Astrocyte of the cerebellum (primary cell): Measurements from ENCODE around the gene NXNL2.

ENCODE experiments used
- DNase-seq: peaks from one replicate; pipeline ENCODE4 v3.0.0-alpha.2; 2011; ENCODE audit warnings: low read depth
- H3K4me3 ChIP-seq: 2 replicates; pipeline ENCODE4 v1.5.1; 2011; ENCODE audit warnings: mild to moderate bottlenecking, low read depth, low read length, moderate library complexity
- in situ Hi-C: cut with HindIII; loops from 2 replicates; pipeline ENCODE4 v1.10.0; 2017; ENCODE audit warnings: low sequenced_read_pairs
- TF ChIP-seq, protein P1 (sequence below): IDR thresholded peaks from 2 replicates; pipeline ENCODE4 v1.5.1; 2012; ENCODE audit warnings: low read length, low read depth, moderate library complexity, mild to moderate bottlenecking; ENCODE audit errors: missing control alignments

Gene NXNL2

DNA sequence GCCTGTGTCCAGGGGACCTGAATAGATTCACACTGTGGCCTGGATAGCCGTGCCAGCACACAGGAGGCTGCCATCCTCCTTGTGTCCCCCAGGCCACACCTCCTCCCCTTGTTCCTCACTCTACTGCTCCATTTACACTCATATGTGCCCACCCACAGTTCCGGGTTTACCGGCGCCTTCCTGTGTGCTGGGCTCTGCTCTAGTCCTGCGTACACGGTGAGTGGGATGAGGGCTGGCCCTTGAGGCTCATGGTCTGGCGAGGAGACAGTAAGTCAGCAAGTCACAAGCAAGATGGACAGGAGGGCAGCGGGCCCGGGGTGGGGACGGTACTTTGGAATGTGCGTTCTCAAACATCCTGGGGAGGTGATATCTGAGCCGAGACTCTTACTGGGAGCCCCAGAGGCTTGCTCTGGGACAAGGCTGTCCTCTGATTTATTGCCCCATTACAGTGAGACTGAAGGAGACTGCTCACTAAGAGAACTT lies 32.4 kb upstream of the NXNL2 start:
- H3K4me3 ChIP-seq: no peak overlapping the region
- TF ChIP-seq, protein P1, sequence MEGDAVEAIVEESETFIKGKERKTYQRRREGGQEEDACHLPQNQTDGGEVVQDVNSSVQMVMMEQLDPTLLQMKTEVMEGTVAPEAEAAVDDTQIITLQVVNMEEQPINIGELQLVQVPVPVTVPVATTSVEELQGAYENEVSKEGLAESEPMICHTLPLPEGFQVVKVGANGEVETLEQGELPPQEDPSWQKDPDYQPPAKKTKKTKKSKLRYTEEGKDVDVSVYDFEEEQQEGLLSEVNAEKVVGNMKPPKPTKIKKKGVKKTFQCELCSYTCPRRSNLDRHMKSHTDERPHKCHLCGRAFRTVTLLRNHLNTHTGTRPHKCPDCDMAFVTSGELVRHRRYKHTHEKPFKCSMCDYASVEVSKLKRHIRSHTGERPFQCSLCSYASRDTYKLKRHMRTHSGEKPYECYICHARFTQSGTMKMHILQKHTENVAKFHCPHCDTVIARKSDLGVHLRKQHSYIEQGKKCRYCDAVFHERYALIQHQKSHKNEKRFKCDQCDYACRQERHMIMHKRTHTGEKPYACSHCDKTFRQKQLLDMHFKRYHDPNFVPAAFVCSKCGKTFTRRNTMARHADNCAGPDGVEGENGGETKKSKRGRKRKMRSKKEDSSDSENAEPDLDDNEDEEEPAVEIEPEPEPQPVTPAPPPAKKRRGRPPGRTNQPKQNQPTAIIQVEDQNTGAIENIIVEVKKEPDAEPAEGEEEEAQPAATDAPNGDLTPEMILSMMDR: no peak
- DNase-seq: no peak
- in situ Hi-C loops: no loop called here

DNA sequence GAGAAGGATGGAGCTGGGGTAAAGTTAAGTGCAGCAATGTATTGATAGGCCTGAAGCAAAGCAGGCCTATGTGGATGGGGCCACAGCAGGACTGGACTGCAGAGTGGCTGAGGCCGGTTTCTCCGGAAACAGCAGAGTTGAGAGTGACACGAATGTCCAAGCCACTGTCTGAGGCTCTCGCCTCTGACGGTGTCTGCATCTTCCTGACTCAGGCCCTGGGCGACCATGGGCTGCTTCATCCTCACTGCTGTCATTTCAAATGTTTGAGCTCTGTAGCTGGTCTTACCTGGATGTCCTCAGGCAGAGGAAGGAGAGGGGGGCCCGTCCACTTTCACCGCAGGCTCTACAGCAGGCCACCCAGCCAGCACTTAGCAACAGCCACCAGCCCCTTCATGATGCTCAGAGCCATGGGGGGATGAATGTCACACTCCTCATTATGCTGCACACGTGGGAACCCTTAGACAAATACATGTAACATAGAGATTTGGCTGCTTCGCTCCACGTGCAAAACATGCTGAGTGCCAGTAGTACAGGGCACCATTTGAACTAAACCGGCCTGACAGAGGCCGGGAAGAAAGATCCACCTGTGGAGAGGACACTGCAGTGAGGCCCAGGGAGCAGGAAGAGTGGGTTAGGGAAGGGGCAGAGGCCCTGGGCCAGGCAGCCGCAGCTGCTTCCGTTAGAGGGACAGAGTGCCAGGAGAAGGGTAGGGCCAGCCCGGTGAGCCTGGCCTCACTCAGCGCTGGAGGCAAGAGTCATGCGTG lies 31.7 kb upstream of the NXNL2 start:
- no peak overlapping the region for H3K4me3 ChIP-seq
- no peak for DNase-seq
- TF ChIP-seq, protein P1: no peak
- in situ Hi-C loops: no loop called here

DNA sequence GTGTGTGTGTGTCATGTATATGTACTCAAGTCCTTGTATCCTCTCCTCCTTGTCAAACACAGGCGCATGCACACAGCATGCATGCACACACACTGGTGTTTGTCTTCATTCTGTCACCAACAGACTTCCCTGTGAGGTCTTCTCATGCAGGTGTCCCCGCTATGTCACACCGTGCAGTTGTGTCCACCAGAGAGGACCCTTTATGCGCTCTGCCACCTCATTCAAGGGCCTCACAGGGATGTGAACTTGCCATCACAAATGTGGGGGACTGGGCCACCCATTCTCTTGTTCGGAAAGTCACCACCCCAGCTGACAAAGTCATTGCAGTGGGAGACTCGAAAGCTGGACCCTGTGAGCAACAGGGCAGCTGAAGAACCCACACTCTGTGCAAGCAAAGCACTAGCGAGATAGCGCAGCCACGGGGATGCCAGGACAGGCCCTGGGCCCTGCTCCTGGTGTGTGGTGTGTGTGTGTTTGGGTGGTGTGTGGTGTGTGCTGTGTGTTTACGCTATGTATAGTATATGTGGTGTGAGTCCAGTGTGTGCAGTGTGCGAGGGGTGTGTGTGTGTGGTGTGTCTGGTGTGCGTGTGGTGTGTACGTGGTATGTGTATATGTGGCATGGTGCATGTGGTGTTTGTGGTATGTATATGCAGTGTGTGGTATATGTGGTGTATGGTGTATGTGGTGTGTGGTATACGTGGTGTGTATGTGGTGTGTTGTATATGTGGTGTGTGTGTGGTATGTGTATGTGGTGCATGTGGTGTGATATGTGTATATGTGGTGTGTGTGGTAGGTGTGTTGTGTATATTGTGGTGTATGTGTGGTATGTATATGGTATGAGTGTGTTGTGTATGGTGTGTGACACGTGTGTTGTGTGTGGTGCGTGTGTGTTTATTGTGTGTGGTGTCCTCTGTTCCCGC lies 30.9 kb upstream of the NXNL2 start:
- no peak for DNase-seq
- TF ChIP-seq, protein P1: no peak
- H3K4me3 ChIP-seq: no peak overlapping the region
- in situ Hi-C loops: no loop called here

DNA sequence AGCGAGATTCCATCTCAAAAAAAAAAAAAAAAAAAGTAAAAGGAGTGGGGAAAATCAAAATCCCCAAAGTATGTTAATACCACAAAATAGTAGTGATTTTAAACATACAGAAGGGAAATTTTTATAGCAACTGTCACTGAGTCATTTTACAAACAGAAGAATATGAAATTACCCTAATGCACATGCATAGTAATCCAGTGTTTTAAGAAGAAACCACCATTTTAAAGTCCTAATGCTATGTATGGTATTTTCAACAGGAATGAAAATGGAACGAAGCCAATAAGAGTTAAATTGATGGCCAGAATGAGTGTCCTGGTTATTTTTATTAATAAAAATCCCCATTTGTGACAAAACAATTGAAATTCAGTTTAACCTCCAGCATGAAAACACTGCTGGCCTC lies 26.7 kb upstream of the NXNL2 start:
- no peak for DNase-seq
- no peak overlapping the region for H3K4me3 ChIP-seq
- in situ Hi-C loops: no loop called here
- TF ChIP-seq, protein P1: no peak

DNA sequence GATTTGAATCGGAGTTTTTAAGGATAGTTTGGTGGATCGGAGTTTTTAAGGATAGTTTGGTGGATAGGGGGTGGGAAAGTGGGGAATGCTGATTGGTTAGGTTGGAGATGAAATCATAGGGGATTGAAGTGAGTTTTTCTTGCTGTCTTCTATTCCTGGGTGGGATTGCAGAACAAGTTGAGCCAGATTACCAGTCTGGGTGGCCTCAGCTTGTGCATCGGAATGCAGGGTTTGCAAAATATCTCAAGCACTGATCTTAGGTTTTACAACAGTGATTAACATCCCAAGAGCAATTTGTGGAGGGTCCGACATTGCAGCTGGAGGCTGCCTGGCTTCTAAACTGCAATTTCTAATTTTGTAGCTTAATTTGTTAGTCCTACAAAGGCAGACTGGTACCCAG lies 23.1 kb upstream of the NXNL2 start:
- no peak overlapping the region for H3K4me3 ChIP-seq
- in situ Hi-C loops: no loop called here
- no peak for DNase-seq
- TF ChIP-seq, protein P1: no peak

DNA sequence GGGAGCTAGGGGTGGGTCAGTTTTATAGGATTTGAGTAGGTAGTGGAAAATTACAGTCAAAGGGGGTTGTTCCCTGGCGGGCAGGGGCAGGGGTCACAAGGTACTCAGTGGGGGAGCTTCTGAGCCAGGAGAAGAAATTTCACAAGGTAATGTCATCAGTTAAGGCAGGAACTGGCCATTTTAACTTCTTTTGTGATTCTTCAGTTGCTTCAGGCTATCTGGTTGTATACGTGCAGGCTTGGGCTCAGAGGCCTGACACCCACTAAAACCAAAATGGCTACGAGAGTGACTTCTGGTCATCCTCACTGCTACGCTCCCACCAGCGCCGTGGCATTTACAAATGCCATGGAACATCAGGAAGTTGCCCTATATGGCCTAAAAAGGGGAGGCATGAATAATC lies 20.7 kb upstream of the NXNL2 start:
- TF ChIP-seq, protein P1: no peak
- in situ Hi-C loops: no loop called here

More for the DNA sequence above, 20.7 kb upstream of the NXNL2 start:
- no peak overlapping the region for H3K4me3 ChIP-seq
- DNase-seq: no peak
